Activated CD4-positive, alpha-beta T cell treated with anti-CD3 and anti-CD28 coated beads for 1 hour (primary cell): ENCODE results near the gene TMTC2.

Experiments used
- DNase-seq: peaks from one replicate; pipeline ENCODE4 v3.0.0-alpha.2; 2020

Gene TMTC2

GRCh38 chr12:83149987-83150386 is 463.3 kb downstream of the TMTC2 start:
- DNase-seq, result no peak

GRCh38 chr12:83150465-83151189 is 463.9 kb downstream of the TMTC2 start:
- no peak for DNase-seq

- no peak for DNase-seq
These were observed 466.5 kb downstream of the TMTC2 start for GRCh38 chr12:83153177-83153576.

GRCh38 chr12:83156815-83157214 is 470.1 kb downstream of the TMTC2 start:
- no peak for DNase-seq

- DNase-seq, result no peak
These were observed 470.9 kb downstream of the TMTC2 start for GRCh38 chr12:83157604-83158003.

- DNase-seq, result no peak
These were observed 472.0 kb downstream of the TMTC2 start for GRCh38 chr12:83158613-83159207.

GRCh38 chr12:83161456-83161855 is 474.8 kb downstream of the TMTC2 start:
- no peak for DNase-seq

- DNase-seq, result no peak
These were observed 482.0 kb downstream of the TMTC2 start for GRCh38 chr12:83168751-83169150.

GRCh38 chr12:83172441-83172840 is 485.7 kb downstream of the TMTC2 start:
- no peak for DNase-seq

GRCh38 chr12:83172866-83173649 is 486.4 kb downstream of the TMTC2 start:
- no peak for DNase-seq

- DNase-seq, result no peak
These were observed 493.3 kb downstream of the TMTC2 start for GRCh38 chr12:83179999-83180398.

GRCh38 chr12:83181074-83181473 is 494.4 kb downstream of the TMTC2 start:
- DNase-seq, result no peak

GRCh38 chr12:83183132-83183531 is 496.4 kb downstream of the TMTC2 start:
- DNase-seq, result no peak
